GM21825 (cell line): ENCODE results near the gene SPAG16.

Experiments used
- ATAC-seq: cut with Tn5 transposase; IDR thresholded peaks from one replicate; pipeline ENCODE4 v1.9.1; 2021; ENCODE audit warnings: mild to moderate bottlenecking, moderate library complexity; ENCODE audit not compliant: unreplicated experiment

Gene SPAG16

DNA sequence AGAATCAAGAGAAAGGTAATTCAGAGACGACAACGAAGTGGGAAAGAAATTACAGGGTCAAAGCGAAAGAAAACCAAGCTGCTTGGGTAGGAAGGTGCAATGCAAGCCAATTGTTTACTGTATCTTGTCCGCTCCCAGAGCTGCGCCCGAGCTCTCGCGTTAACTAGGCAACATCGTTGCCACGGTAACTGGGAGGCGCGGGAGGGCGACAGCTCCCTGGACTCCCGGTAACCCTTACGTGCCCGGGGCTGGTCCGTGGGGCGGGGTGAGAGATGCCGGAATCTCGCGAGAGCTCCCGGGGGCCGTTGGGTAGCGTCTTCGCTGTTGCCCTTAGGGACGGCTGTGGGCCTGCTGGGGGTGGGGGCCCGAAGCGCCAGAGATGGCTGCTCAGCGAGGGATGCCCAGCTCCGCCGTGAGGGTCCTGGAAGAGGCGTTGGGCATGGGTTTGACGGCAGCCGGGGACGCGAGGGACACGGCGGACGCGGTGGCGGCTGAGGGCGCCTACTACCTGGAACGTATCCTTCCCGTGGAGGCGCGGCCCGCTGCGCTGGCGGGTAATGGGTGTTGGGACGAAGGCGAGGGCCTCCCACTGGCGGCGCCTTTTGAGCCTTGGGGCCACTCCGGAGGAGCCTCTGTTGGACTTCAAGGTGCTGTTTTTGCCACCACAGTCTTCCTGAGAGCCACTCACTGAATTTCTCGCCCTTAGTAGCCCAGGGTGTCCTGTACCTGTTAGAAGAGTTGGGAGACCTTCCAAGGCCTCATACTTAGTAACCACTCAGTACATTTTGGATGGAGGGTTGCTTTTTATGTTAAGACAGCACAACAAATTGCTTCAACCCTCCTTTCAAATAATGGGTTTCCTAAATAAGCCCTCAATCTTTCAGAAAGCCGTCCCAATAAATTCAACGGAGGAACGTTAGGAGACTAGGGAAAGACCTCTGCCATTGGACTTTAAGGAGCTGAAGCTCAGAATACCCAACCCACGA is at the start of gene SPAG16:
TSS of gene SPAG16 (plus strand) at position 360 of the 986 bp plus-strand sequence.
- peak; percentile 100 for ATAC-seq

- no peak for ATAC-seq
Measured at GRCh38 chr2:213234641-213235040, 49.6 kb upstream of the SPAG16 start.

DNA sequence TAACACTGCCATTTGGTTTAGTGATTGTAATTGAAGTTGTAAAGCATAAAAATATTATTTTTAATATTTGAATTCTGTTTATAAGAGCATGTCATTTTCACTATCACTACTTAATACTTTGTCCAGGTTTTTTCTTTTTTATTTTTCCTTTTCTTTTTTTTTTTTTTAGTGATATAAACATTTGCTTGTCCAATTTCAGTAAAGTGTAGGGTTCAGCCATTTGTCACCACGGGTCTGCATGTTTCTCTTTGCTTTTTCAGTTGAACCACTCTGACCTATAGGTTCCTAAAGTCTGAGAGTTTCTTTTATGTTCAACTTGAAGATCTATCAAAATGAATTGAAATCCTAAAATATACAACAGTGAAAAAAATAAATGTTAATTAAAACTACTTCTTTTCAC is 48.5 kb upstream of the SPAG16 start:
- ATAC-seq, result no peak

DNA sequence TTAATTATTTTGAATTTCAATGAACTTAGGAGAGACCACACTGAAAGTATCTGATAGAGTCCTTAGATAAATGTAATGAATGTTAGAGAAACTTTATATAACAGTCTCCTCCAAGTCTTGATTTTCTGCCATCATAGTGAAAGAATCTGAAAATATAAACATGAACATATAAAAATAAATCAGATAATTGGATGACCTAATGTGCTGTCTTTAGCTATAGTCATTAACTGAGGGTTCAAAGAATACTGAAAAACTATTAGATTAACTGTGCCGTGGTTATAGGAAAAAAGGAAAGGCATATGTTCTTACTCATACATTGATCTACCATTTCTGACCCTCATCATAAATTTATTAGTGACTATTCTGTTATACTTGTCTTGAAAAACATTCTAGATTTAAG is 47.0 kb upstream of the SPAG16 start:
- no peak for ATAC-seq

- ATAC-seq, result no peak
Measured at GRCh38 chr2:213237787-213238186, 46.5 kb upstream of the SPAG16 start.

DNA sequence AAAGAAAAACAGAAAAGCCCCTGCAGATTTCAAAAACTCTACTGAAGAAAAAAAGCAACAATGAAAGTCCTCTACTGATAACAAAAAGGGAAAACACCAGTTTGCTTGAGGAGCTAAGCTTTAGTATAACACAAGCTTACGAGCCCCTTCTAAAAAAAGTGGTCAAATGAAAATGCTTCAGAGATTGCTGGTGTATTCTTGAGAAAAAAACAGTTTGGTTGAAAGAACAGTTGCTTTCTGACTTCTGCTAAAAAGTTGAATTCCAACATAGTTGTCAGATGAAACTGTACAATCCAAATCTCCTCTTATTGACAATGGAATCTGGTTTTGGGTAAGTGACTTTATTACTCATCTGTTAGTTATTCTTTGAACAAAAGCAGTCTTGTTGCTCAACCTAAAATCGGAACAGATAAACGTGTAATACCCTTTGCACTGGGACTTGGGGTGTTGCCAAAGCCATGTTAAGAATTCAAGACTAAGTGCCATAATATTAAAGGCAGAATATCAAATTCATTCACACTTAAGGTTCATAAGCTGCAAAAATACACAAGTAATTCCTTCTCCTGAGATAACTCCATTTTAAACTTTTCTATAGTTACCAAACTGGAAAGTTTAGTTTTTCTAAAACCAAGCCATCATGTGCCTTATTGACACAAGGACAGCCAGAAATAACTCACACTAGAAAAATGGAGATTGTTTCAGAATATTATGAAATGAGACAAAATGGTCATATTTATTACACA is 45.3 kb upstream of the SPAG16 start:
- peak; percentile 39 for ATAC-seq

DNA sequence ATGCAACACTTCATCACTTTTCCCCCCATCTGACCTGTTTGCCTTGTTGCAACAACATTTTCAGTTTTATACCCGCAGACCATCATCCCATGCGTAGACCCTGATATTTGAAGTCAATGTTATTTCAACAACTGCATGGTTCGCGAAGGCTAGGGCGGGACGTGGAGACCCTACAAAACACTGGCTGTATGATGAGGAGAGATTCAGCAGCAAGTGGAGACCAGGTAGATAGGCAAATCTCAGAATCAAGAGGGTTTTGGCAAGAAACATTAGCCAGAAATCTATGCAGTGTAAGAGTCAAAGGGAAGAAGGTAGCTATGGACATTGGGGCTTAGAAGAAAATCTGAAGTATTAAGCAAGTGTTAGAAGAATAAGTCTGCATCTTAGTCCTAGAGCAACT is 42.4 kb upstream of the SPAG16 start:
- ATAC-seq, result no peak

DNA sequence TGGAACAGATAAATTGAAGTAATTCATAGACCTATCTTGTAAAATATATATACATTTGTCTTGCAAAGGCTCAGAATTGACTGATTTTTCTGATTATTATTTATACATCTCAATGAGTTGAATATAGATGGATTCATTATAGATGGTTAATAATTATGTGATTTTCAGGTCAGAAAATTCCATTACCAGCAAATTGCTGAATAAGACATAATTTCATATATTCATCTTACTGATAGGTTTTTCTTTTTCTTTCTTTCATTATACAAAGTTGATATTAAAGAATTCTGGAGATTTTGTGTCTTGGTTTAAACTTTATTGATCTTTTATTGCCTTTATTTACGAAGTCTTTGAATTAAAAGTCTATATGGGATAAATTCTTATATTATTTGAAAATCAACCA is 41.6 kb upstream of the SPAG16 start:
- no peak for ATAC-seq

- ATAC-seq, result no peak
Measured at GRCh38 chr2:213243189-213244044, 40.8 kb upstream of the SPAG16 start.

- no peak for ATAC-seq
Measured at GRCh38 chr2:213246497-213247281, 37.6 kb upstream of the SPAG16 start.

- no peak for ATAC-seq
Measured at GRCh38 chr2:213247566-213247965, 36.7 kb upstream of the SPAG16 start.

DNA sequence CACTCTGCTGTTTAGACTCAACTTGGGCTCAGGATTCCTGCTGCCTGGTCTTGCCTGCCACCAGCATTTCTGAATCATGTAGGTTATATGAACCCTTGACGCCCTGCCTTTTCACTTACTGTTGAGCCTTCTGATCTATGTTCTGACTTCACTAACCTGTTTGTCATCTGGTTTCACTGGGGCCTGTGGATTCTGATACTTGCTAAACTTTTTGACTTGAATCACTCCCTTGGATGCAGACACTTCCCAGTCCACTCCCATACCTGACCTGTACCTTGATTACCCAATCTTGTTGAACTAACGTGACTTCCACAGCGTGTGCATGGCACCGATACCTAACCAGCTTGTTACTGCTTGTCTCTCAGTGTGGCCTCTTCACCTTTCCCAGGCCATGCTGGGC is 35.6 kb upstream of the SPAG16 start:
- no peak for ATAC-seq

GRCh38 chr2:213249502-213249901 is 34.8 kb upstream of the SPAG16 start:
- no peak for ATAC-seq

DNA sequence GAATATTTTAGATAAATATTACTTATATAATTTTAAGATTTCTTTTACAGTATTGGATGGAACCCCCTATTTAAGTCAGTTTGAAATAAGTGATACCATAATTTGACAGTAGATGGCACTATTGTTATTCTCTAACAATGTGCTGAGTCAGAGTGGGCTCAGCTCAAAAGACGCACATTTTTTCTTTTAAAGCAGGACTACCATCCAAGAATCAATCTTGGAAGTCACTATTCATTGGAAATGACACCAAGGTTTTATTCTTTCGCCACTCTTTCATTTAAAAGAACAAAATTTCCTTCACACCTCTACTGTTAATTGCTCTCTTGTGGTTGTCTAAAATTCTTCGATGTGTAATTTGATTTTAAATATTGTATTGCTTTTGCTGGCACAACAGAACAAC is 32.6 kb upstream of the SPAG16 start:
- ATAC-seq, result peak; percentile 77

GRCh38 chr2:213252206-213252605 is 32.1 kb upstream of the SPAG16 start:
- ATAC-seq, result no peak

DNA sequence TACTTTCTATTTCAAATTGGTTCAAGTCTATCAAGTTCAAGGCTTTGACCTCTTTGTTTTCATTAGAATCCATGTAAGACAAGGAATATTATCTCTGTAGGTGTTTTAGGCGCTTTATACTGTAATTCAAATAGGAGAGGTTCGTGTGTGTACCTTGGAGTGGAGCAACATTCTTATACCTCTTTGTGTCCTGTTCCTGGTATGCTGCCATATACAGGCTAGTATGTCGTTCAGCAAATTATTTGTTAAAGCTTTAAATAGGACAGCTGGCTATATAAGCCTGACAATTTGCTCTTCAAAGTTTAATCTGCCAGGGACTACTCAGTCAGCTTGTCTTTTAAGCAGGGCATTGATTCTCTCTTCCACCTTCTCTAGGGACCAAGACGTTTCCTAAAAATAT is 31.1 kb upstream of the SPAG16 start:
- no peak for ATAC-seq

DNA sequence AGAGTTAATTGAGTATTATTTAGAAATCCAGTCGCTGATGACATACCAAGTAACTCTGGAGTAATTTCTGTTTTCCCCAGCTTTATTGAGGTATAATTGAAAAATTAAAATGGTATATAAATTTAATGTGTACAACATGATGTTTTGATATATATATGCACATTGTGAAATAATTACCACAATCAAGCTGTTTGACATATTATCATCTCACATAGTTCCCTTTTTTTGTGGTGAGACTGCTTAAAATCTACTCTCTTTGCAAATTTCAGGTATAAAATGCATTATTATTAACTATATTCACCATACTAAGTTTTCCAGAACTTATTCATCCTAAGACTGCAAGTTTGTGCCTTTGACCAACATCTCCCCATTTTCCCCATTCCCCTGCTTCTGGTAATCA is 25.0 kb upstream of the SPAG16 start:
- no peak for ATAC-seq

DNA sequence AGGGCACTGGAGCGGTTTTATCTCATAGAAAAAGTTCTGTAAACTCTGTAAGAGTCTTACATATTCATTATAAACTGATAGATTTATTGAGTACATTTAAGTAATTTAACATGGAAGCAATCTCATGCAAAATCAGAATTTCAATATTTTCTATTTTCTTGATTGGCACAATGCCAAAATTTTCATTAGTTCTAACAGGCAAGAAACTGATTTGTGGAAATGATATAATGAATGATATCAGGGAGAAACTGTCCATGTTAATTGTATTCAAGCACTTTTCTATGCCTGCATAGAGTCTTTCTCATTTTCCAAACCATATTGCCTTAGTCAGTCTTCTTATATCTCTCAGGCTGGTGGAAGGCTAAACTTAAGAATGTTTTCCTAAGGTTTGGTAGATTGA is 23.0 kb upstream of the SPAG16 start:
- ATAC-seq, result no peak

DNA sequence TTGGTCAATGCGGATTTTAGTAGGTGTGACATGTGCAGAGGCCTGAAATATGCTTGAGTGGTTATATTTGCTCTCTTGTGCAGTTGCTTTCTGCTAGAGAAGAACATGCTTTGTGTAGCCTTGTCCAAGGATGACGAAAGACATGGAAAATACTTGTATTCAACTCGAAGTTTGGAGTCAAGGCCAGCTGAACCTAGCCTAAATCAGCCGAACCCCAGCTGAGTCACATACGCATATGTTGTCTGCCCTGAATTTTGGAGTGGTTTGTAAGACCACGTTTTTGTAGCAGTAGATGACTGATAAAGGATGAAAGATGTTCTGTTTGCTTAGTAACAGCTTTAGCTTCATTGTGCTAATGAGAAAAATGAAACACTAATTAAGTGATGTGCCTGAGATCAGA is 22.5 kb upstream of the SPAG16 start:
- ATAC-seq, result no peak

- no peak for ATAC-seq
Measured at GRCh38 chr2:213265679-213266078, 18.6 kb upstream of the SPAG16 start.
